Testis (tissue), 2 donors: ENCODE measurements around the gene ATXN7L1.

Experiments
- POLR2A ChIP-seq: fragments of 450-650 bp; IDR thresholded peaks from one replicate; pipeline ENCODE4 v1.6.1; 2017; ENCODE audit warnings: antibody characterized with exemption, mild to moderate bottlenecking, moderate library complexity
- TF ChIP-seq, protein P1 (sequence below), 3 experiments: fragments of 450-650 bp in 2 of 3; fragments of 200-600 bp in 1 of 3; sonication (generic) in 1 of 3; IDR thresholded peaks; one replicate each; pipeline ENCODE4 v1.5.1; 2016 to 2019; ENCODE audit warnings: antibody characterized with exemption in 3 of 3, mild to moderate bottlenecking in 2 of 3, moderate library complexity in 1 of 3

DNA sequence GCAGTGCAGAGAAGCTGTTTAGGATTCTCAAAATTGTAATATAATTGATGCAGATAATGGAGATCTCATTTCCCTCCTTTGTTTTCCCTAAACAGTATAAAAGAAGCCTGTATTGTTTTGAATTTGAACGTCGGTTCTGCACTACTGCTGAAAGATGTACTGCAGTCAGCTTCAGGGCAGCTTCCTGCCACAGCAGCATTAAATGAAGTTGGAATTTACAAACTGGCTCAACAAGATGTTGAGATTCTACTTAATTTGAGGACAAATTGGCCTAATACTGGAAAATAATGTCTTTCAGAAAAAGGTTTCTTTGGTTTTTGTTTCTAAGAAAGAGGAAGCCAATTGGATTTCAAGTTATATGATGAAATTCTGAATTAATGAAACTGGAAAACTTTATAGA, 309.4 kb downstream of the ATXN7L1 start:
- TF ChIP-seq, protein P1, sequence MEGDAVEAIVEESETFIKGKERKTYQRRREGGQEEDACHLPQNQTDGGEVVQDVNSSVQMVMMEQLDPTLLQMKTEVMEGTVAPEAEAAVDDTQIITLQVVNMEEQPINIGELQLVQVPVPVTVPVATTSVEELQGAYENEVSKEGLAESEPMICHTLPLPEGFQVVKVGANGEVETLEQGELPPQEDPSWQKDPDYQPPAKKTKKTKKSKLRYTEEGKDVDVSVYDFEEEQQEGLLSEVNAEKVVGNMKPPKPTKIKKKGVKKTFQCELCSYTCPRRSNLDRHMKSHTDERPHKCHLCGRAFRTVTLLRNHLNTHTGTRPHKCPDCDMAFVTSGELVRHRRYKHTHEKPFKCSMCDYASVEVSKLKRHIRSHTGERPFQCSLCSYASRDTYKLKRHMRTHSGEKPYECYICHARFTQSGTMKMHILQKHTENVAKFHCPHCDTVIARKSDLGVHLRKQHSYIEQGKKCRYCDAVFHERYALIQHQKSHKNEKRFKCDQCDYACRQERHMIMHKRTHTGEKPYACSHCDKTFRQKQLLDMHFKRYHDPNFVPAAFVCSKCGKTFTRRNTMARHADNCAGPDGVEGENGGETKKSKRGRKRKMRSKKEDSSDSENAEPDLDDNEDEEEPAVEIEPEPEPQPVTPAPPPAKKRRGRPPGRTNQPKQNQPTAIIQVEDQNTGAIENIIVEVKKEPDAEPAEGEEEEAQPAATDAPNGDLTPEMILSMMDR (IDR thresholded peaks at IDR 0.05): no peak
- no peak for TF ChIP-seq POLR2A
